GM19324 (cell line): ENCODE measurements around the gene DISC1.
"Not testable (repeated sequence)": the region's sequence is repeated elsewhere in the genome, so short reads cannot be mapped to it uniquely, and the experiment has no call there.

Experiments used
- ATAC-seq: cut with Tn5 transposase; IDR thresholded peaks from one replicate; pipeline ENCODE4 v1.9.1; 2021; ENCODE audit warnings: mild to moderate bottlenecking, moderate library complexity; ENCODE audit not compliant: unreplicated experiment, low FRiP score

The DISC1 gene

DNA sequence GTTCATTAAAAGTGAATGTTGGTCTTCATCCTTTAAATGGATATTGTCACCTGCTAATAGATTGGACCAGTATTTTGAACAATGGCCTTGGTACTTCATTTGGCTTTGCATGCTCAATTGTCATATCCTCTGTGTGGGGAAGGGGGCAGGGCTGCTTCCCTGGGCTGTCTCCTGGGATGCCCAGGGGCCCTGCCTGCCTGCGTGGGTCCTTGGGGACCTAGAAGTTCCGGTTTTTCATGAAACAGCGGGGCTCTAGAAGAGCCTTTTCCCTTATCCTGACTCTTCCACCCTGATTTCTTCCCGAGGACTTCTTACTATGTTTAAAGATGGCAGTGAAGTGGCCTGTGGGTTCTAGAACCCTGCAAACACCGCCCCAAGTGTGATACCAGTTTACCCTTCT lies 97.5 kb downstream of the DISC1 start:
- ATAC-seq = no peak

DNA sequence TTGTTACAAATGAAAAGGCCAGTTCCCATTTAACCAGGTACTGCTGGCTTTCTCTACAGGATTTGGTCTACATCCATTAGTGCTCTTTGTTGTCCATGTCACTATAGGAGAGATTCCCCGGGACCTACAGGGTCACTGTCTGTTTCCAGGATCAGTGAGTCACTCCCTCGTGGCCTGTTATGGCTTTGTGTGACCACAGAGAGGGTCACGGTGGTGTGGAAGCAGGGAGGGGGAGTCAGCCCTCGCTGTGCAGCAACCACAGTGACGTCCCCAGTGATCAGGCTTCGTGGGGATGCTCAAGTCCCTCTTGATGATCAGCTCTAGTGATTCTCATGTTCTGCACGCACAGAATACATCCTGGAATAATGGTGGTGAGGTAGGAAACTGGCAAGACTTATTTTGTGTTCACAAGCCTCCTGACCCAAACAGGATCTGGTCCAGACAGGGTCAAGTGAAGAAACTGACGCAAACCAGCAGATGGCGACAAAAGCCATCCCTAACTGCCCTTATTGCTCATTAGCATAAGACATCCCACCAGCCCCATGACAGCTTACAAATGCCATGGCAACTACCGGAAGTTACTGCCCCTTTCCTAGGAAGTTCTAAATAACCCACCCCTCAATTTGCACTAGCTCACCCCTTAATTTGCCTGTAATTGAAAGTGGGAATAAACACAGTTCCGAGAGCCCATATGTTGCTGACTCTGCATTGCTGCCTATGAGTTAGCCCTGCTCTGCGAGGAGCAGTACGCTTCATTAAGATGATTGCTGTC lies 98.5 kb downstream of the DISC1 start:
- ATAC-seq = no peak

GRCh38 chr1:231727171-231727570 lies 100.6 kb downstream of the DISC1 start:
- ATAC-seq = no peak

GRCh38 chr1:231728987-231729386 lies 102.4 kb downstream of the DISC1 start:
- not testable (repeated sequence) for ATAC-seq

DNA sequence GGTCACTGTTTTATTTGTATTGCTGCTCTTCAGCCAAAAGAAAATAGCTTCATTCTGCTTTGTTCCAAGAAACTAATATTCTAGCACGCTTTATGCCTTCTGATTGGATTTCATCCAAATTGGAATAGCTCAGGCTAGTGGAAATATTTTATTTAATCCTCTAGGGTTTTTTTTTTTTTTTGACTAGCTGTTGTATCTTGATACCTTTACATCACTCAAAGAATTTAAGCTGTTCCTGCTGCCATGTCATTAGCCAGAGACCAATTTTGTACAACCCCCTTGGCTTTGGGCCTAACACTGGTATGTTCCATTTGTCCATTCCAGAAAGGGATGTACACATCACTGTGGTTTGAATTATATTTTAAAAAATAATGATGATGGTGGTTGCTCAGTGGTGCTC lies 103.0 kb downstream of the DISC1 start:
- no peak for ATAC-seq

DNA sequence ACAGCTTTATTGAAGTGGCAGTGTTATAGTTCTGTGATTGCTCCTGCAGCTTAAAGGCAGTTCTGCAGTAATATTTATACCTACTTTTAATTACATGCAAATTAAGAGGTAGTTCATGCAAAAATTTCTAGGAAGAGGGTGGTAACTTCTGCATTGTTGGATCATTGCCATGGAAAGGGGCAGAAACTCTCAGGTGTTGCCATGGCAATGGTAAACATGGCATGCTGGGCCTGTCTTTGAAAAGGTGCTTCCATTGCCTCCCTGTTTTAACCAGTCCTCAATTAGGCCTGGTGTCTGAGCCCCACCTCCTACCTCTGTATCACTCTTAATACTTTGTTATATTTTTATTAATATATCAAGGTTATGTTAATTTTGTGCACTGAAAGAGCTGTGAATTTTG lies 104.7 kb downstream of the DISC1 start:
- no peak for ATAC-seq

GRCh38 chr1:231733063-231733462 lies 106.5 kb downstream of the DISC1 start:
- ATAC-seq = no peak

DNA sequence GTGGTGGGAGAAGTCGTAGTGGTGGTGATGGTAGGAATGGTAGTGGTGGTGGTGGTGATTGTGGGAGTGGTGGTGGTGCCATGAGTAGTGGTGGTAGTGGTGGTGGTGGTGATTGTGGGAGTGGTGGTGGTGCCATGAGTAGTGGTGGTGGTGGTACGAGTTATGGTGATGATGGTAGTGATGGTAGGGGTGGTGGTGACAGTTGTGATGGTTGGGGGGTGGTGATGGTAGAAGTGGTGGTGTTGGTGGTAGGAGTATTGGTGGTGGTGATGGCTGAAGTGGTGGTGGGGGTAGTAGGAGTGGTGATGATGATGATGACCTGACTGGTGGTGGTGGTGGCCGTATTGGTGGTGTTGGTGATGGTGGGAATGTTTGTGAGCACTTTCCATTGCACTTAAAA lies 107.1 kb downstream of the DISC1 start:
- ATAC-seq = no peak

DNA sequence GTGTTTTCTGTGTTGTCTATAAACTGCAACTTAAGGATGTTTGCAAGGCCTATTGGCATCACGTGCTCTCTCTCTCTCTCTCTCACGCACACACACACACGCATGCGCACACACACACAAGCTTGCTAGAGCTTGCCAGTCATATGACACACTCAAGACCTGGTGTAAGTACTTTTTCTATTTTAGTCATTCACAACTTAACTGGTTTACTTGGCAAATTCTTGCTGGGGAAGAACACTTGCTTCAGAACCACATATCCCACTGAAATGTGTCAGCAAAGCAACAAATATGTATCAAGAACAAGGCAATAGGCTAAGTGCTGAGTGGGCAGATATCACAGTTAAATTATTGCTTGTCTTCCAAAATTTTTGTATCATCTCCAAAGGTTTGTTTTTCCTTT lies 107.8 kb downstream of the DISC1 start:
- ATAC-seq = no peak

DNA sequence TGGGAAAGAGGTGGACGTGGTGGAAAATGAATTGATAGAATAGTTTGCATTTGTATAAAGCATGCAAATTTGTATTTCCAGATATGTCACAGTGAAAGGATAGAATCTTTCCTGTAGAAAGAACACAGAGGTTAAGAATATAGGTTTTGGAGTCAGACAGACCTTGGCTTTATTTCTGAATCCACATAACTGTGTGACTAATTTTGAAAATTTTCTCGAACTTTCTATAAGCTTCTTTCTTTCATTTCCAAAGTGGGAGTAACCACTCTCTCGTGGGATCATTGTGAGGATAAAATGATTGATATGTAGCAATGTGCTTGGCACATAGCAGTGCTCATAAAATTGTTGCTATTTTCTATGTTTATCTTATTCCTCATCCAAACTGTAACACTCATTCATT lies 108.8 kb downstream of the DISC1 start:
- no peak for ATAC-seq

GRCh38 chr1:231735941-231736340 lies 109.4 kb downstream of the DISC1 start:
- ATAC-seq = no peak

GRCh38 chr1:231736464-231736863 lies 109.9 kb downstream of the DISC1 start:
- ATAC-seq = no peak

DNA sequence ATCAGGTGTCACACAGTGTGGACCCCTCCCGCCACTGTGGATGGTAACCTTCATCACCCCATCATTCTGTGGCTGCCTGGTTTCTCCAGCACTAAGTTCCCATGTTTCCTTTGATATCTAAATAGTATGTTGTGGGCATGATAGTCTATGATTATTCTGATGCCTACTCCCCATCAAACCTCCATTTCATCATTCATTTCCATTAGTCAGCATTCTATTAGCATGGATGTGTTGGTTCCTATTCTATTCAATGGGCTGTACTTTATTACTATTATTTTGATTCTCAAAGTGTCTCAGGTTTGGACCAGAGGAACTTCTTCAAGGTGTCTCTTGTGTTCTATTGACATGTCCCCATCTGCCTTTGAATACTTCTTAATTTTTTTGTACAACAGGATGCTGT lies 112.0 kb downstream of the DISC1 start:
- no peak for ATAC-seq

- ATAC-seq = no peak
Measured at GRCh38 chr1:231743966-231744365, 117.4 kb downstream of the DISC1 start.

GRCh38 chr1:231748760-231749415 lies 122.3 kb downstream of the DISC1 start:
- no peak for ATAC-seq

- ATAC-seq = no peak
Measured at GRCh38 chr1:231750296-231750695, 123.7 kb downstream of the DISC1 start.

DNA sequence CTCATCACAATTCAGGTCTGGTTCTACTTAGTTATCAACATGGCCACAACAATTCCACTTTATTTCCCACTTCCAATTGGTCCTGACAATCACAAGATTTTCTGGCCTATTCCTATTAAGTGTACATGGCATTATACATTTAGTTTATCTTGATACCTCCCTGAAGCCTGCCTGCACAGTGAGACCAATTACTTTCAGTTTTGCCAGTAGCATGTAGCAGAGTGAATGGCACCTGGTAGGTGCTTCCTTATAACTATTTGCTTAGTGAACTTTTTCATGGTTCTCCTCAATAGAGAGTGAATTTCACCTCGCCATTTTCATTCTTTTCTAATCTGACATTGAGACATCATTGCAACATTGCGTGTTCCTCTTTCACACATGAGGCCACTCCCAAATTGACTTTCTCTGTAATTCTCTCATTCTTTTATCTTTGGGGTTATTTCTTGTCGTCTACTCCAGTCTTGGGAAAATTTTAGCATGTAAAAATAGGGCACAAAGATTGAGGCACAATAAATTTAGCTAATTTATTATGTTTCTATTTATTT lies 124.3 kb downstream of the DISC1 start:
- no peak for ATAC-seq

GRCh38 chr1:231751415-231751814 lies 124.8 kb downstream of the DISC1 start:
- no peak for ATAC-seq

GRCh38 chr1:231753313-231753712 lies 126.7 kb downstream of the DISC1 start:
- no peak for ATAC-seq

DNA sequence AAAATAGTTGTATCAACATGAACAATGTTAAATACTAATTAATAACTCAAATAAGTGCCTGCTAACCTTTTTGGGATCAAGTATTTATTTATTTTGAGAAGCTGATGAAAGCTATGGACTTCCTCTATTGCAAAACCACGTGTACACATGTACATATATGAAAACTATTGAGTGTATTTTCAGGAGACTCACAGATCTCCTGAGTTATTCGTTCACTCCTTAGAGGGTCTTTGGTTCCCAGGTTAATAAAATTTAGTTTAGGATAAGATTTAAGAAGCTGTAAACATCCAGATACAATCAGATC lies 130.5 kb downstream of the DISC1 start:
- ATAC-seq = peak; percentile 25

GRCh38 chr1:231757759-231758158 lies 131.2 kb downstream of the DISC1 start:
- ATAC-seq = no peak

DNA sequence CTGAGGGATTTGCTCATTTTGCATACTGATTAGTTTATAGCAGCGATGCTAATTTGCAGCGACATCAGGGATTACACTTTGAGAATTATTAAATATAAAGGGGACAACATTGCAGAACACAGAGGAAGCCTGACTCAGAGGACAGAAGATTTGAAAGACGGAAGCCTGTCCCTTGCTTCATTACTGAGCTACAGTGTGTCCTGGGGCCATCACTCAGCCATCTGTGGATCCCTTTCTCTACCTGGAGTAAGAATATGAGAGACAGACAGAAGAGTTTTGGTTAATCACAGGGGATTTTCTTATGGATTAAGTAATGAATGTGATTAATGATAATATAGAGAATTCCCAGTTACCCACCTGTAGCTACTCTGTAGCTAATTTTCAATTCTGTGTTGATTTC lies 134.7 kb downstream of the DISC1 start:
- no peak for ATAC-seq
